Measurements from ENCODE around the gene RTN1. TPM values are rescaled to one million over a fixed set of nuclear protein-coding genes. Genes with fewer than 3 reads are reported as not detected.
"Not testable (repeated sequence)": the region's sequence is repeated elsewhere in the genome, so short reads cannot be mapped to it uniquely, and the experiment has no call there.

The RTN1 gene
- total and polyA plus RNA-seq, 2 experiments from 2014 or later, result 4.2 to 4.3 TPM

GRCh38 chr14:59646832-59647231 is 223.7 kb downstream of the RTN1 start:
- H3K4me3 Mint-ChIP-seq; H3K27ac ChIP-seq (ENCODE audit: low read depth); H3K9me2 ChIP-seq (ENCODE audit: insufficient read depth); DNase-seq (ENCODE audit: low spot score); H3K27me3 Mint-ChIP-seq (ENCODE audit: insufficient read depth, low read depth, poor library complexity); H3F3A ChIP-seq (replicated peaks; ENCODE audit: low read depth); H3K27me3 ChIP-seq (ENCODE audit: insufficient read depth); ATAC-seq; H3K4me1 Mint-ChIP-seq; H3K36me3 ChIP-seq (ENCODE audit: insufficient read depth); H3K4me3 ChIP-seq; H4K20me1 ChIP-seq (replicated peaks; ENCODE audit: insufficient read depth); H2AFZ ChIP-seq; H3K4me2 ChIP-seq; H3K4me1 ChIP-seq (ENCODE audit: insufficient read depth); H3K27ac Mint-ChIP-seq; H3K79me2 ChIP-seq (replicated peaks; ENCODE audit: insufficient read depth): not testable (repeated sequence)
- peaks cover 14% of the 10 kb centered on the region; the same call in 2 of the 3 replicates for H3K36me3 Mint-ChIP-seq (ENCODE audit: low read depth)
- peaks cover 64% of the 10 kb centered on the region for H3K9me3 Mint-ChIP-seq

- no peaks in the 10 kb centered on the region for H3K4me1 Mint-ChIP-seq
- Histone ChIP-seq H3K4me1 (ENCODE audit: insufficient read depth) (no peaks in the 10 kb centered on the region), H3K27ac (ENCODE audit: low read depth) (no peak overlapping the region), H3K27me3 (ENCODE audit: insufficient read depth) (no peaks in the 10 kb centered on the region), H3K4me2 (no peak overlapping the region), H3K9me2 (ENCODE audit: insufficient read depth) (0 out of 2 replicates have a peak, but pooled peaks cover under 1% of the 10 kb centered on the region), H3K79me2 (replicated peaks; ENCODE audit: insufficient read depth) (no peaks in the 10 kb centered on the region), H4K20me1 (replicated peaks; ENCODE audit: insufficient read depth) (no peaks in the 10 kb centered on the region), H3F3A (replicated peaks; ENCODE audit: low read depth) (no peaks in the 10 kb centered on the region), H3K36me3 (ENCODE audit: insufficient read depth) (no peaks in the 10 kb centered on the region; the same call in 1 of the 2 replicates), H3K4me3 (no peak overlapping the region), H2AFZ (no peak overlapping the region)
- H3K4me3 Mint-ChIP-seq, result no peak overlapping the region
- ATAC-seq (no peak), DNase-seq (ENCODE audit: low spot score) (no peak)
- H3K9me3 Mint-ChIP-seq, result peaks cover 20% of the 10 kb centered on the region
- no peaks in the 10 kb centered on the region; the same call in 2 of the 3 replicates for H3K36me3 Mint-ChIP-seq (ENCODE audit: low read depth)
- TF ChIP-seq ETS1 (IDR thresholded peaks at IDR 0.05) (no peak), EZH2phosphoT487 (IDR thresholded peaks at IDR 0.05; ENCODE audit: unreplicated experiment) (no peak), CTCF (conservative IDR thresholded peaks at IDR 0.05; ENCODE audit: low read depth in 2 of 2) (no peak), POLR2AphosphoS5 (IDR thresholded peaks at IDR 0.05; ENCODE audit: low read depth) (no peak), JUNB (IDR thresholded peaks at IDR 0.05; ENCODE audit: unreplicated experiment) (no peak), ZNF114 (CRISPR knock-in tag; IDR thresholded peaks at IDR 0.05) (no peak), REST (IDR thresholded peaks at IDR 0.05; ENCODE audit: unreplicated experiment) (no peak), ZNF331 (CRISPR knock-in tag; IDR thresholded peaks at IDR 0.05; ENCODE audit: low read depth) (no peak), ZNF462 (CRISPR knock-in tag; IDR thresholded peaks at IDR 0.05) (no peak)
- H3K27ac Mint-ChIP-seq, result no peak overlapping the region
- no peaks in the 10 kb centered on the region for H3K27me3 Mint-ChIP-seq (ENCODE audit: insufficient read depth, low read depth, poor library complexity)
Measured at GRCh38 chr14:59638885-59639284, 231.7 kb downstream of the RTN1 start.
